ENCODE measurements around the gene RASSF7. TPM values are rescaled to one million over a fixed set of nuclear protein-coding genes. Genes with fewer than 3 reads are reported as not detected.

The RASSF7 gene
- total and polyA plus RNA-seq, 2 experiments from 2014 or later, result 11.9 to 18.8 TPM

DNA sequence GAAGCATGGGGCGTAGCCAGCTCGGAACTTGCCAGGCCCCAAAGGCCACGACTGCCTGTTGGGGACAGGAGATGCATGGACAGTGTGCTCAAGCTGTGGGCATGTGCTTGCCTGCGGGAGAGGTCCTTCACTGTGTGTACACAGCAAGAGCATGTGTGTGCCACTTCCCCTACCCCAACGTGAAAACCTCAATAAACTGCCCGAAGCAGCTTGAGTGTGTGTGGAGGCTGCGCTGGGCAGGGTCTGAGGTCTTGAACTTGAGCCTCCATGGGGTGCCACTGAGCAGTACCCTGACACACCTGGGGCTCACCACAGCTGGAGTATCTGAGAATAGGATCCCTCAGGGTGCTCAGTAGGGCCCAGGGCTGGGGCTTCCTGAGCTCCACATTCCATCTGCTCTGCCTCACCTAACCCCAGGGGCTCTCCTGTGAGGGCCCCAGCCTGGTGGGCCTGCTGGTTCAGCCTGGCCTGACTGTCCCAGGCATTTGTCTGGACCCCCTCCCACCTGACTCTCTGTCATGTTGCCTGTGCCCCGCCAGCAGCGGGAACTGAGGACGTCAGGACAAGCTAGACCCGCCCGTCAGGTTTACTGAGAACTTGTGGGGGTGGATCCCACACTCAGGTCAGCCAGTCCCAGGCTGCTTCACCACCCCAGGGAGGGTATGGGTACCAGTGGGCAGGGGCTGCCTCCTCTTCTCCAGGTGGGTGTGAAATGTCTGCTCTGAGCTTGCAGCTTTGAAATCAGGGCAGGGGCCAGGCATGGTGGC lies 3.2 kb downstream of the RASSF7 start:
- Histone ChIP-seq H3K36me3 (ENCODE audit: low read depth) (peaks cover 8% of the 10 kb centered on the region), H3K79me2 (ENCODE audit: insufficient read depth) (peaks cover 23% of the 10 kb centered on the region), H3K27ac (no peak overlapping the region), H3K4me3 (no peak overlapping the region), H3K9me3 (ENCODE audit: low read depth) (no peaks in the 10 kb centered on the region), H3K27me3 (replicated peaks; ENCODE audit: insufficient read depth) (no peaks in the 10 kb centered on the region), H3K4me1 (ENCODE audit: insufficient read depth) (peaks cover 9% of the 10 kb centered on the region; the same call in 1 of the 2 replicates), H2AFZ (no peak overlapping the region), H3F3A (ENCODE audit: insufficient read depth) (no peaks in the 10 kb centered on the region), H4K20me1 (ENCODE audit: insufficient read depth) (no peaks in the 10 kb centered on the region), H3K4me2 (ENCODE audit: unreplicated experiment) (no peak overlapping the region), H3K9ac (no peak overlapping the region), H3K9me2 (ENCODE audit: insufficient read depth) (no peaks in the 10 kb centered on the region)
- in situ Hi-C loops (cut with MboI), result no loop called here
- TF ChIP-seq EZH2phosphoT487 (IDR thresholded peaks at IDR 0.05; ENCODE audit: insufficient read depth, low read depth) (no peak), EZH2 (IDR thresholded peaks at IDR 0.05; ENCODE audit: insufficient read depth, poor library complexity, severe bottlenecking) (no peak)
- 83% methylated on average over 12 of the region's 12 CpGs for WGBS, 2 experiments (ENCODE audit: low coverage in 1 of 2, low lambda C conversion rate in 2 of 2, missing lambda C conversion rate in 2 of 2)
- DNase-seq, result no peak

GRCh38 chr11:565921-566509 lies 5.2 kb downstream of the RASSF7 start:
- H3F3A ChIP-seq (ENCODE audit: insufficient read depth), result no peaks in the 10 kb centered on the region
- in situ Hi-C loops (cut with MboI), result no loop called here

GRCh38 chr11:567011-567628 lies 6.3 kb downstream of the RASSF7 start:
- H3K4me3 ChIP-seq, result peak overlapping the region; percentile 83
- H3K9me3 ChIP-seq (ENCODE audit: low read depth), result no peaks in the 10 kb centered on the region
- H3K9me2 ChIP-seq (ENCODE audit: insufficient read depth), result no peaks in the 10 kb centered on the region
- no peak for DNase-seq
- no peaks in the 10 kb centered on the region for H3K27me3 ChIP-seq (replicated peaks; ENCODE audit: insufficient read depth)
- peak overlapping the region; percentile 69; the same call in 1 of the 2 replicates for H3K9ac ChIP-seq
- peaks cover 23% of the 10 kb centered on the region for H3K79me2 ChIP-seq (ENCODE audit: insufficient read depth)
- no peak overlapping the region for H3K27ac ChIP-seq
- H2AFZ ChIP-seq, result no peak overlapping the region
- peaks cover 9% of the 10 kb centered on the region; the same call in 1 of the 2 replicates for H3K4me1 ChIP-seq (ENCODE audit: insufficient read depth)
- no peak for TF ChIP-seq EZH2 (IDR thresholded peaks at IDR 0.05; ENCODE audit: insufficient read depth, poor library complexity, severe bottlenecking)
- no peak for TF ChIP-seq EZH2phosphoT487 (IDR thresholded peaks at IDR 0.05; ENCODE audit: insufficient read depth, low read depth)
- H3K4me2 ChIP-seq (ENCODE audit: unreplicated experiment), result peak overlapping the region; percentile 71
- H3K36me3 ChIP-seq (ENCODE audit: low read depth), result peaks cover 8% of the 10 kb centered on the region
- no peaks in the 10 kb centered on the region for H3F3A ChIP-seq (ENCODE audit: insufficient read depth)
- 88 to 90% methylated on average over 18 of the region's 18 CpGs for WGBS, 2 experiments (ENCODE audit: low coverage in 1 of 2, low lambda C conversion rate in 2 of 2, missing lambda C conversion rate in 2 of 2)
- in situ Hi-C loops (cut with MboI), result no loop called here
- no peaks in the 10 kb centered on the region for H4K20me1 ChIP-seq (ENCODE audit: insufficient read depth)

More at GRCh38 chr11:565921-566509, 5.2 kb downstream of the RASSF7 start:
- Histone ChIP-seq H3K9me2 (ENCODE audit: insufficient read depth) (no peaks in the 10 kb centered on the region), H3K27me3 (replicated peaks; ENCODE audit: insufficient read depth) (no peaks in the 10 kb centered on the region), H3K4me2 (ENCODE audit: unreplicated experiment) (no peak overlapping the region), H3K36me3 (ENCODE audit: low read depth) (peaks cover 8% of the 10 kb centered on the region), H3K9ac (no peak overlapping the region), H3K79me2 (ENCODE audit: insufficient read depth) (peaks cover 23% of the 10 kb centered on the region), H3K4me3 (no peak overlapping the region), H4K20me1 (ENCODE audit: insufficient read depth) (no peaks in the 10 kb centered on the region), H3K27ac (no peak overlapping the region), H3K9me3 (ENCODE audit: low read depth) (no peaks in the 10 kb centered on the region), H2AFZ (no peak overlapping the region), H3K4me1 (ENCODE audit: insufficient read depth) (peaks cover 9% of the 10 kb centered on the region; the same call in 1 of the 2 replicates)
- no peak for TF ChIP-seq EZH2phosphoT487 (IDR thresholded peaks at IDR 0.05; ENCODE audit: insufficient read depth, low read depth)
- no peak for TF ChIP-seq EZH2 (IDR thresholded peaks at IDR 0.05; ENCODE audit: insufficient read depth, poor library complexity, severe bottlenecking)
- WGBS, 2 experiments (ENCODE audit: low coverage in 1 of 2, low lambda C conversion rate in 2 of 2, missing lambda C conversion rate in 2 of 2), result 88% methylated on average over 12 of the region's 12 CpGs
- DNase-seq, result no peak

GRCh38 chr11:567629-568292 lies 7.0 kb downstream of the RASSF7 start:
- H3K4me3 ChIP-seq, result peak overlapping the region; percentile 83
- H2AFZ ChIP-seq, result no peak overlapping the region
- in situ Hi-C loops (cut with MboI), result no loop called here
- no peaks in the 10 kb centered on the region for H3F3A ChIP-seq (ENCODE audit: insufficient read depth)
- H3K27me3 ChIP-seq (replicated peaks; ENCODE audit: insufficient read depth), result no peaks in the 10 kb centered on the region
- H3K9ac ChIP-seq, result peak overlapping the region; percentile 69
- DNase-seq, result peak; percentile 33
- TF ChIP-seq EZH2phosphoT487 (IDR thresholded peaks at IDR 0.05; ENCODE audit: insufficient read depth, low read depth) (no peak), EZH2 (IDR thresholded peaks at IDR 0.05; ENCODE audit: insufficient read depth, poor library complexity, severe bottlenecking) (no peak)
- H3K79me2 ChIP-seq (ENCODE audit: insufficient read depth), result peaks cover 23% of the 10 kb centered on the region
- H3K9me3 ChIP-seq (ENCODE audit: low read depth), result no peaks in the 10 kb centered on the region
- H3K27ac ChIP-seq, result no peak overlapping the region
- no peaks in the 10 kb centered on the region for H4K20me1 ChIP-seq (ENCODE audit: insufficient read depth)
- peaks cover 9% of the 10 kb centered on the region; the same call in 1 of the 2 replicates for H3K4me1 ChIP-seq (ENCODE audit: insufficient read depth)
- peak overlapping the region; percentile 71 for H3K4me2 ChIP-seq (ENCODE audit: unreplicated experiment)
- peaks cover 8% of the 10 kb centered on the region for H3K36me3 ChIP-seq (ENCODE audit: low read depth)
- H3K9me2 ChIP-seq (ENCODE audit: insufficient read depth), result no peaks in the 10 kb centered on the region
- WGBS, 2 experiments (ENCODE audit: low coverage in 1 of 2, low lambda C conversion rate in 2 of 2, missing lambda C conversion rate in 2 of 2), result 22 to 23% methylated on average over 25 to 38 of the region's 41 CpGs

Data from GM23248 (cell line).